Nephron progenitor cell (in vitro differentiated cells): Measurements from ENCODE around the gene HPX.

Experiments
- DNase-seq: peaks from one replicate; pipeline ENCODE4 v3.0.0; 2021
- H3K27ac Mint-ChIP-seq: 2 replicates; pipeline ENCODE4 v1.8.0; 2021; ENCODE audit warnings: mild to moderate bottlenecking, moderate library complexity, mixed read lengths
- H3K27me3 Mint-ChIP-seq: 2 replicates; pipeline ENCODE4 v1.8.0; 2021; ENCODE audit warnings: mild to moderate bottlenecking, low read depth, mixed read lengths; ENCODE audit not compliant: poor library complexity
- H3K36me3 Mint-ChIP-seq: 2 replicates; pipeline ENCODE4 v1.8.0; 2021; ENCODE audit warnings: low read depth, mixed read lengths
- H3K4me1 Mint-ChIP-seq: 2 replicates; pipeline ENCODE4 v1.8.0; 2021; ENCODE audit warnings: mixed read lengths
- H3K4me3 Mint-ChIP-seq: 2 replicates; pipeline ENCODE4 v1.8.0; 2021; ENCODE audit warnings: mild to moderate bottlenecking, moderate library complexity, mixed read lengths
- H3K9me3 Mint-ChIP-seq: 2 replicates; pipeline ENCODE4 v1.8.0; 2021; ENCODE audit warnings: mild to moderate bottlenecking, moderate library complexity, mixed read lengths
- CTCF ChIP-seq: fragments of 200-600 bp; sonication (generic); IDR thresholded peaks from 2 replicates; pipeline ENCODE4 v1.5.0; 2021; ENCODE audit warnings: antibody characterized with exemption

HPX gene

GRCh38 chr11:6452219-6452618, 11.4 kb upstream of the HPX start:
- H3K9me3 Mint-ChIP-seq = no peaks in the 10 kb centered on the region
- no peaks in the 10 kb centered on the region for H3K27me3 Mint-ChIP-seq

GRCh38 chr11:6448574-6448973, 7.8 kb upstream of the HPX start:
- Mint-ChIP-seq H3K9me3 (no peaks in the 10 kb centered on the region), H3K4me3 (no peak overlapping the region), H3K27ac (no peak overlapping the region), H3K27me3 (peaks cover 5% of the 10 kb centered on the region), H3K36me3 (no peaks in the 10 kb centered on the region), H3K4me1 (peaks cover under 1% of the 10 kb centered on the region)
- no peak for TF ChIP-seq CTCF
- DNase-seq = no peak

More at GRCh38 chr11:6452219-6452618, 11.4 kb upstream of the HPX start:
- H3K27ac Mint-ChIP-seq = no peak overlapping the region
- no peak for TF ChIP-seq CTCF
- no peak overlapping the region for H3K4me3 Mint-ChIP-seq
- peaks cover 22% of the 10 kb centered on the region for H3K4me1 Mint-ChIP-seq
- DNase-seq = no peak
- peaks cover 6% of the 10 kb centered on the region for H3K36me3 Mint-ChIP-seq

- no peak overlapping the region for H3K27ac Mint-ChIP-seq
- TF ChIP-seq CTCF = peak; percentile 81
- no peak overlapping the region for H3K4me3 Mint-ChIP-seq
- H3K4me1 Mint-ChIP-seq = no peaks in the 10 kb centered on the region
- DNase-seq = peak; percentile 56
- peaks cover 5% of the 10 kb centered on the region for H3K27me3 Mint-ChIP-seq
- no peaks in the 10 kb centered on the region for H3K36me3 Mint-ChIP-seq
- H3K9me3 Mint-ChIP-seq = no peaks in the 10 kb centered on the region
Measured at GRCh38 chr11:6443269-6444003, 2.6 kb upstream of the HPX start.

- TF ChIP-seq CTCF = no peak
- Mint-ChIP-seq H3K27me3 (peaks cover 5% of the 10 kb centered on the region), H3K4me1 (no peaks in the 10 kb centered on the region), H3K9me3 (no peaks in the 10 kb centered on the region), H3K27ac (no peak overlapping the region), H3K36me3 (no peaks in the 10 kb centered on the region), H3K4me3 (no peak overlapping the region)
- DNase-seq = no peak
Measured at GRCh38 chr11:6442441-6442840, 1.7 kb upstream of the HPX start.

- Mint-ChIP-seq H3K27ac (no peak overlapping the region), H3K9me3 (no peaks in the 10 kb centered on the region)
- peak; percentile 51 for DNase-seq
Measured at GRCh38 chr11:6438979-6439571, 1.7 kb downstream of the HPX start.

More at GRCh38 chr11:6438979-6439571, 1.7 kb downstream of the HPX start:
- peak; percentile 56 for TF ChIP-seq CTCF
- no peaks in the 10 kb centered on the region for H3K4me1 Mint-ChIP-seq
- H3K36me3 Mint-ChIP-seq = no peaks in the 10 kb centered on the region
- no peak overlapping the region for H3K4me3 Mint-ChIP-seq
- peaks cover under 1% of the 10 kb centered on the region for H3K27me3 Mint-ChIP-seq
